Measurements from ENCODE around the gene SHANK2. TPM values are rescaled to one million over a fixed set of nuclear protein-coding genes. Genes with fewer than 3 reads are reported as not detected.

The SHANK2 gene
- total RNA-seq, 1 donor from 2014 or later: 0.03 TPM

GRCh38 chr11:71206186-71206585 is 46.2 kb downstream of the SHANK2 start:
- no peaks in the 10 kb centered on the region for H3K9me3 Mint-ChIP-seq (ENCODE audit: unreplicated experiment)
- H3K4me3 Mint-ChIP-seq (ENCODE audit: unreplicated experiment): no peak overlapping the region
- no peak overlapping the region for H3K27ac Mint-ChIP-seq (ENCODE audit: unreplicated experiment)
- no peaks in the 10 kb centered on the region for H3K27me3 Mint-ChIP-seq (ENCODE audit: unreplicated experiment)
- H3K4me1 Mint-ChIP-seq (ENCODE audit: unreplicated experiment): no peaks in the 10 kb centered on the region
- TF ChIP-seq CTCF (IDR thresholded peaks at IDR 0.05): no peak
- no peaks in the 10 kb centered on the region for H3K36me3 Mint-ChIP-seq (ENCODE audit: unreplicated experiment)
- no peak for DNase-seq (ENCODE audit: extremely low spot score, unreplicated experiment)

GRCh38 chr11:71204748-71205664 is 47.4 kb downstream of the SHANK2 start:
- no peak overlapping the region for H3K4me3 Mint-ChIP-seq (ENCODE audit: unreplicated experiment)
- H3K4me1 Mint-ChIP-seq (ENCODE audit: unreplicated experiment): no peaks in the 10 kb centered on the region
- DNase-seq (ENCODE audit: extremely low spot score, unreplicated experiment): no peak
- H3K27ac Mint-ChIP-seq (ENCODE audit: unreplicated experiment): no peak overlapping the region
- peaks cover 3% of the 10 kb centered on the region for H3K27me3 Mint-ChIP-seq (ENCODE audit: unreplicated experiment)
- no peaks in the 10 kb centered on the region for H3K36me3 Mint-ChIP-seq (ENCODE audit: unreplicated experiment)
- TF ChIP-seq CTCF (IDR thresholded peaks at IDR 0.05): no peak
- no peaks in the 10 kb centered on the region for H3K9me3 Mint-ChIP-seq (ENCODE audit: unreplicated experiment)

GRCh38 chr11:71204294-71204693 is 48.1 kb downstream of the SHANK2 start:
- H3K36me3 Mint-ChIP-seq (ENCODE audit: unreplicated experiment): no peaks in the 10 kb centered on the region
- H3K4me1 Mint-ChIP-seq (ENCODE audit: unreplicated experiment): no peaks in the 10 kb centered on the region
- peaks cover 3% of the 10 kb centered on the region for H3K27me3 Mint-ChIP-seq (ENCODE audit: unreplicated experiment)
- no peak for TF ChIP-seq CTCF (IDR thresholded peaks at IDR 0.05)
- no peaks in the 10 kb centered on the region for H3K9me3 Mint-ChIP-seq (ENCODE audit: unreplicated experiment)
- H3K4me3 Mint-ChIP-seq (ENCODE audit: unreplicated experiment): no peak overlapping the region
- no peak overlapping the region for H3K27ac Mint-ChIP-seq (ENCODE audit: unreplicated experiment)
- DNase-seq (ENCODE audit: extremely low spot score, unreplicated experiment): no peak

GRCh38 chr11:71203681-71204080 is 48.7 kb downstream of the SHANK2 start:
- Mint-ChIP-seq H3K4me3 (ENCODE audit: unreplicated experiment) (no peak overlapping the region), H3K27ac (ENCODE audit: unreplicated experiment) (no peak overlapping the region), H3K27me3 (ENCODE audit: unreplicated experiment) (peaks cover 3% of the 10 kb centered on the region), H3K36me3 (ENCODE audit: unreplicated experiment) (no peaks in the 10 kb centered on the region), H3K4me1 (ENCODE audit: unreplicated experiment) (no peaks in the 10 kb centered on the region), H3K9me3 (ENCODE audit: unreplicated experiment) (no peaks in the 10 kb centered on the region)
- no peak for DNase-seq (ENCODE audit: extremely low spot score, unreplicated experiment)
- no peak for TF ChIP-seq CTCF (IDR thresholded peaks at IDR 0.05)

GRCh38 chr11:71202966-71203365 is 49.4 kb downstream of the SHANK2 start:
- no peak for TF ChIP-seq CTCF (IDR thresholded peaks at IDR 0.05)
- no peaks in the 10 kb centered on the region for H3K4me1 Mint-ChIP-seq (ENCODE audit: unreplicated experiment)
- DNase-seq (ENCODE audit: extremely low spot score, unreplicated experiment): no peak
- no peaks in the 10 kb centered on the region for H3K36me3 Mint-ChIP-seq (ENCODE audit: unreplicated experiment)
- H3K4me3 Mint-ChIP-seq (ENCODE audit: unreplicated experiment): no peak overlapping the region
- peaks cover 3% of the 10 kb centered on the region for H3K27me3 Mint-ChIP-seq (ENCODE audit: unreplicated experiment)
- H3K27ac Mint-ChIP-seq (ENCODE audit: unreplicated experiment): no peak overlapping the region
- H3K9me3 Mint-ChIP-seq (ENCODE audit: unreplicated experiment): no peaks in the 10 kb centered on the region
